ENCODE measurements around the gene CAPN3.

GRCh38 chr15:42405863-42406482 is 46.7 kb downstream of the CAPN3 start:
- TF ChIP-seq CTCF (IDR thresholded peaks at IDR 0.05; ENCODE audit: insufficient read depth, low read length), result no peak
- no peak for TF ChIP-seq POLR2AphosphoS5 (IDR thresholded peaks at IDR 0.05; ENCODE audit: low read depth)
- no peak for TF ChIP-seq GABPA (IDR thresholded peaks at IDR 0.05; ENCODE audit: low read depth)
- no peak for TF ChIP-seq SPI1 (IDR thresholded peaks at IDR 0.05; ENCODE audit: borderline replicate concordance, low read depth)
- no peak for TF ChIP-seq REST (IDR thresholded peaks at IDR 0.05; ENCODE audit: insufficient replicate concordance, low read depth)

All from HL-60 (cell line).